GM19455 (cell line): ENCODE results near the gene SNED1.

Experiments
- ATAC-seq: cut with Tn5 transposase; IDR thresholded peaks from one replicate; pipeline ENCODE4 v1.9.1; 2021; ENCODE audit not compliant: unreplicated experiment

The SNED1 gene

DNA sequence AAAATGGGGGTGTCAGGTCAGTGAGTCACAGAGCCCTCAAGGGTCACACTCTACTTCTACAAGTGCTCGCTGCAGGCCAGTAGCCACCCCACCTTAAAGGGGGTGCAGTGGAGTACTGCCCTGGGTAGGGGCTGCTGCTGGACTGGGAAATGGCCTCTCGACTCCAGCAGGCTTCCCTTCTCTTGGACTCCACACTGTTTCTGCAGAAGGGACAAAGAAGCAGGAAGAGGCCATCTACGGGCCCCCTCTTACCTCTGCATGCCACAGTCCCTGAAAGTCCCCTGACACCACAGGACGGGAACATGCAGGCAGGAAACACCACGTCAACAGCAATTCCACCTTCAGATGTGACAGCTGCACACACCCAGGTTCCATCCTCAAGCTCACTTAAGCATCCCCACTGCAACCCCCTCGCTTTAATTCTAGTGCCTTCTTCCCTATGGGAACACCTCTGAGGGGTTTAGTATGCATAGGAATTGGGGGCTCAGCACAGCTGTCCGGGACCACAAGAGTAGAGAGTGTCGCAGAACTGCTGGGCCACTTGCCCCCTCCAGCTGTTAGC is 22.3 kb downstream of the SNED1 start:
- no peak for ATAC-seq

DNA sequence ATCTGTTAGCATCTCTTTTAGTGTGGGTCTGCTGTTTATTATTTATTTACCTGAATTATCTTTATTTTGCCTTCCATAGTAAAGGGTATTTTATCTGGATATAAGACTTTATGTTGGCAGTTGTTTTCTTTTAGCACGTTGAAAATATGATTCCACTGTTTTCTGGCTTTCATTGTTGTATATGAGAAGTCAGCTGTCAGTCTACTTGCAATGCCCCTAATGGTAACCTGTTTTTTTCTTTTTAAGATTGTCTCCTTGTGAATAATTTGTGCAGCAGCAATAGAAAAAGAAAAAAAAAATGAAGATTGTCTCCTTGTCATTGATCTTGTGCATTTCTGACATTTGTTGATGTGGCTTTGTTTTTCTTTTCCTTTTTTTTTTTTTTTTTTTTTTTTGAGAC is 27.2 kb downstream of the SNED1 start:
- no peak for ATAC-seq

DNA sequence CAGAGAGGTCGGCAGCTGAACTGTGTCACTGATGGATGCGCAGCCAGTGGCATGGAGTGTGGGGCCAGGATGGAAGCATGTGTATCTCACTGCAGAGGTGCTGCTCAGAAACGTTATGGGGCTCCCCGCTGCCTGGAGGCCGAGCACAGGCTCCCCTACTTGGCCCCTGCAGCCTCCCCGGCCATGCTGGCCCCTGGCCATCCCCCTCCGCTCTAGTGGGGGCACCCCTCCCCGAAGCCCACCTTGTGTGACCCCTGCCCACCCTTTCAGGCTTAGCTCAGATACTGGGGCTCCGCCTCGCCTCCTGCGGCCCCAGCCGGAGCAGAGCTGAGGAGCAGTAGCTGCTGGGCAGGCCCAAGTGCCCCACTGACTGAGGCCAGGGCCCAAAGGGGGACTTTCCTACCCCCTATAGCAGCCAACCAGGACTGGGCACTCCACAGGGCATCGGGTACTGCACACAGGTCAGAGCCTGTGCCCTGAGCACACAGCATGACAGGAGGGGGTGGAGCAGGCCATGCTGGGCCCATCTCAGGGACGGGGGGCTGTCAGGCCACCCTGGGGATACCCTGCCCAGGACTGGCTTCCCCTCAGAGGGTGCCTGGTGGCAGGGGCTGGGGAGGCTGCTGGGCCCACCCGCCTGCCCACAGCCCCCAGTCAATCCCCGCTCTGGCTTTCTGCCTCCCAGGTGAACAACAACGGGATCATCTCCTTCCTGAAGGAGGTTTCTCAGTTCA is 31.3 kb downstream of the SNED1 start:
- ATAC-seq: no peak

DNA sequence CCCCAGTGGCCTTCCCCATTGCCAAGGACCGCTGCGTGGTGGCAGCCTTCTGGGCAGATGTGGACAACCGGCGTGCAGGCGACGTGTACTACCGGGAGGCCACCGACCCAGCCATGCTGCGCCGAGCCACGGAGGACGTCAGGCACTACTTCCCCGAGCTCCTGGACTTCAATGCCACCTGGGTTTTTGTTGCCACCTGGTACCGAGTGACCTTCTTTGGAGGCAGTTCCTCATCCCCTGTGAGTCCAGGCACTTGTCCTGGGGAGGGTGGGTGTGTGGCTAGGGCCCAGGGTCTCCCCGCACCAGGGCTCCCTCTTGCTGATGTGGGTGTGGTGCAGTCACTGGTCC is 31.9 kb downstream of the SNED1 start:
- no peak for ATAC-seq

DNA sequence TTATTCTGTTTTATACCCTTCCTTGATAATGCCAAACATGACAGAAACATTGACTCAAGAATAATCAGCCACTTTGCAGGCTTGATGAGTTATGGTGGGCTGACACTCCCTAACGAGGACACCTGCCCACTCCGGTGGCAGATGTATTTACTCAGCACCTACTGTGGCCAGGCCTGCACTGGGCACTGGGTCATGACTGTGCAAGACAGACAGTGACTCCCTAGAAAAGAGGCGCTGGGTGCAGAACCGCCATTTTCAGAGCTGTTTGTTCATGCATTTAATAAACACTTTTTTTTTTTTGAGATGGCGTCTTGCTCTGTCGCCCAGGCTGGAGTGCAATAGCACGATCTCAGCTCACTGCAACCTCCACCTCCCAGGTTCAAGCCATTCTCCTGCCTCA is 32.5 kb downstream of the SNED1 start:
- ATAC-seq: no peak

DNA sequence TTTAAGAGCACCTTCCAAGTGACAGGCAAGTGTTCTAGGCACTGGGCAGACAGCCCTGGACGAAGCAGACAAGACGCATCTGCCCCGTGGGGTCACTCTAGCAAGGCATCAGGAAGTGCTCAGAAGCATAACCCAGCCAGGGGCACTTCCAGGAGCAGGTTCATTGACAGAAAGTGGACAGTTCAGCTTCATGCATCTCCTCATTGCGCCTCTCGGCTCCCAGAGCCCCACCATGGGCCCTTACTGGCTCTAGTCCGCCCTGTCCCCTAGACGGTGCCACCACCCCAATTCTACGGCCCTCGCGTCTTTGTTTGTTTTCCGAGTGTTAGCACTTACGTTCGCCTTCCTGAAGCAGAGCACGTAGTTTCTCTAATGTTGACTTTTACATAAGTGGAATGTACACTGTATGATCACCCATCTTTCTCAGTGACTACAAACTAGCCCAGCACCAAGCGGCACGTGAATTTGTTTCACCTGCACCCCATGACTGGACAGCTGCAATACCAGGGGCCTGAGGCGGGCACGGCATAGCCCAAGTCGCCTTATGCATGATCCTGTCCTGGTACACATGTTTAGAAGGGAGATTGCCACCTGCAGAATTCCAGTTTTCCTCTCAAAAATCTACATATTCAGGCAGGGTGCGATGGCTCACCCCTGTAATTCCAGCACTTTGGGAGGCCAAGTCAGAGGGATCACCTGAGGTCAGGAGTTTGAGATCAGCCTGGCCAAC is 33.2 kb downstream of the SNED1 start:
- no peak for ATAC-seq

DNA sequence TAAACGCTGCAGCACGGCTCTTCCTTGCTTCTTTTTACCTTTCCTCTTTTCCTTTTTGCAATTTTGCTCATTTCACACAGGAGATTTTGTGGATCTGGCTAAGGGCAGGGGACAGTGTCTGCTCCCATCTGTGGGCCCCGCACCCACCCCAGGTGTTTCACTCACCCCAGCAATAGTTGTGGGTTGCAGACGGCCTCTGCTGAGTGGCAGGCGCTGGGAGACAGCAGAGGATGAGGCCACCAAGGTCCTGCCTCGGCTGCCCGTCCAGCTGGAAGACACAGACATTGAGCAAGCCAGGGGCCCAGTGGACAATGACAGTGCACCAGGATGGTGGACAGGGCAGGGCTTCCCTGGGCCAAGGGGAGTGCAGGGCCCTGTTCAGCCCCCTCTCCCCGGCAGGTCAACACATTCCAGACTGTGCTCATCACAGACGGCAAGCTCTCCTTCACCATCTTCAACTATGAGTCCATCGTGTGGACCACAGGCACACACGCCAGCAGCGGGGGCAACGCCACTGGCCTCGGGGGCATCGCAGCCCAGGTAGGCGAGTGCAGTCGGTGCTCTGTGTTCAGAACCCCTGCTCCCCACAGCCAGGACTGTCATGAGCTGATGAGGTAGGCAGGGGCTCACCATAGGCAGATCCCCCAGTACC is 35.0 kb downstream of the SNED1 start:
- no peak for ATAC-seq

DNA sequence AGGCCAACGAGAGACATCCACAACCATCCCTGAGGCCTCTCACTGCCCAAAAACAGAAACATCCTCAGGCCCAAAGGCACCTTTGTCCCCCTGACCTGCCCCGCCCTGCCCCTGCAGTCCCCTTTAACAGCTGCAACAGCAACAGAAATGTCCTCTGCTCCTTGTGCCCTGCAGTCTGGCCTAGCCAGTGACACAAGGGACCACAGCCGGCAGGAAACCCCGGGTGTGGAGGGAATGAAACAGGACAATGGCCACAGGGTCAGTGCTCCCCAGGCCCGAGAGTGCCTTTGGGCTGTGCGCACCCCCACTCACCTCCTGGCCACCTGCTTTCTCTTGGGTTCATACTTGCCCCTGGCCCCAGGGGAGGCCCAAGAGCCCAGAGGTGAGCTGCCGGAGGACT is 35.6 kb downstream of the SNED1 start:
- ATAC-seq: no peak

DNA sequence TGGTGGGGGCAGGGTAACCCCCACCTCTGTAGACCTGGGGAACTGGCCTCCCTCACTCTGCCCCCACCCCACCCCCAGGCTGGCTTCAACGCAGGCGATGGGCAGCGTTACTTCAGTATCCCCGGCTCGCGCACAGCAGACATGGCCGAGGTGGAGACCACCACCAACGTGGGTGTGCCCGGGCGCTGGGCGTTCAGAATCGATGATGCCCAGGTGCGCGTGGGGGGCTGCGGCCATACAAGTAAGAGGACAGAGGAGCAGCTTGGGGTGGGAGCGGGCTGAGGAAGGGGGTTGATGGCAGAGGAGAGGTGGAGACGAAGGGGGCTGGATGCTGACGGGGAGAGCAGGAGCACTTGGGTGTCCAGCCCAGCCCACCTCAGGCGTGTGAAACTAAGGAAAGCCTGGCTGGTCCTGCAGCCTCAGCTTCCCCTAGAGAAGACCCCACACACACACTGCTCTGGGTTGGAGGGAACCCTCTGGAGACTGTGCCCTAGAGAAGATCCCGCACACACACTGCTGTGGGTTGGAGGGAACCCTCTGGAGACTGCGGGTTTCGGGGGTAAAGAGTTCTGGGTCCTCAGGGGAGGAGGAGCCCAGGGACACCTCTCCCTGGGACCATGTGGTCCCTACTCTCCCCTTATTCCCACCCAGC is 36.2 kb downstream of the SNED1 start:
- ATAC-seq: no peak

DNA sequence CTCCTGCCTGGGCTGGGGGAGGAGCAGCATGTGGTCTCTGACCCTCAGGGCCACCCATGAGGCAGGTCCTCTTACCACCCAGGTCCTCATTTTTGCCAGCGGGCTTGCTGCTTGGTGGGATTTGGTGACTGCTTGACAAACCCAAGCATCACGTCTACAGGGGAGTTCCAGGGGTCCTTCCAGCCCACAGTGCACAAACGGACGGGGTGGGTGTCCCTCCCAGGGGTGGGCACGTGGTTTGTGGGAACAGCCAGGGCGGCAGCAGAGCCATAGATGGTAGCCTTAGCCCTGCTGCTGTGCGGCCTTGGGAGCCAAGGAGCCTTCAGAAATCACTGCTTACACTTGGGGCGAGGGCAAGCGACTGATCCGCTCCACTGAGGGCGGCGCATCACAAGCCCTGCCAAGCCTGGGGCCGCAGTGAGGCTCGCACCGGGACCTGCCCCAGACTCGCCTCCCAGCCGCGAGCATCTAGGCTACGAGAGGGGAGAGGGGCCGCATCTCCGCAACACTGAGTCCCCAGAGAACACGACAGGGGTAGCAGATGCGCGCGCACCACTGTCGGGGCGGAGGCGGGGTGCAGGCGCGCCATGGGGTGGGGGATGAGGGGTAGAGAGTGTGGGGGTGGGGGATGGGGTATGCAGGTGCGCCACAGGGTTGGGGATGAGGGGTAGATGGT is 36.9 kb downstream of the SNED1 start:
- no peak for ATAC-seq

DNA sequence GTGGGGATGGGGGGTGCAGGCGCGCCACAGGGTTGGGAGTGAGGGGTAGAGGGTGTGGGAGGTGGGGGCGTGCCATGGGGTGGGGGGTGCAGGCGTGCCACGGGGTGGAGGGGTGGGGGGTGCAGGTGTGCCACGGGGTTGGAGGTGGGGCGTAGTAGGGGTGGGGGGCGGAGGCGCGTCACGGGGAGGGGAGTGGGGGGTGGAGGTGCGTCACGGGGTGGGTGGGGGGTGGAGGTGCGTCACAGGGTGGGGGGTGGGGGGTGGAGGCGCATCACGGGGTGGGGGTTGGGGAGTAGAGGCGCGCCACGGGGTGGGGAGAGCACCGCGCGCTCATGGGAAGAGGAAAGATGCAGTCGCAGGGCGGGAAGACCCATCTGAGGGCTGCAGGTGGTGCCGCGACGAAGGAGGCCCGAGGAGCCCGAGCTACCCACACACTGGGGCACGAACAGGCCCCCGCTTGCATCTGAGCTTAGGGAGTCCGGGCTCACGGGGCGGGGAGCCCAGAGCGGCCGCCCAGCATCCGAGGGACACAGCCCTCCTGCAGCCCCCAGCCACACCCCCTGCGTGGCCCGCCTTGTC is 37.5 kb downstream of the SNED1 start:
- peak; percentile 7 for ATAC-seq

DNA sequence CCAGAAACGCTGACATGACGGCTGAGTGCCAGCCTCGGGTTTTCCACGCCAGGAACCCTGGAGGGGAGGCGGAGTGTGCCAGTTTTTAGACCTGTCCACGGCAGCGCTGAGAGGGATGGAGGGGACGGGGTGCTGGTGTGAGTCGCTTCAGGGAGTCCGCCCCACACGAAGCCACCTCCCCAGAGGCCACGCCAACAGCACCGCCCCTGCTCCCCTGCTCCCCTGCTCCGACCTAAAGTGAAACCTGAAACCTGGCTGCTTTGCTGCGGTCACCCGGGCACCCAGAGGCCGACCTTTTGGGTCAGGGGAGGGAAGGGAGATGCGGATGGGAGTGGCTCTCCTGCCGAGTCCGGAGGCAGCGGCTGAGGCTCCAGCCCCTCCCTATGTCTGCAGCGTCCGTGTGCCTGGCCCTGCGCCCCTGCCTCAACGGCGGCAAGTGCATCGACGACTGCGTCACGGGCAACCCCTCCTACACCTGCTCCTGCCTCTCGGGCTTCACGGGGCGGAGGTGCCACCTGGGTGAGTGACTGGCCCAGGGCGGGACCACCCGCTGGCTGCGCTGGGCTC is 38.1 kb downstream of the SNED1 start:
- peak; percentile 69 for ATAC-seq

DNA sequence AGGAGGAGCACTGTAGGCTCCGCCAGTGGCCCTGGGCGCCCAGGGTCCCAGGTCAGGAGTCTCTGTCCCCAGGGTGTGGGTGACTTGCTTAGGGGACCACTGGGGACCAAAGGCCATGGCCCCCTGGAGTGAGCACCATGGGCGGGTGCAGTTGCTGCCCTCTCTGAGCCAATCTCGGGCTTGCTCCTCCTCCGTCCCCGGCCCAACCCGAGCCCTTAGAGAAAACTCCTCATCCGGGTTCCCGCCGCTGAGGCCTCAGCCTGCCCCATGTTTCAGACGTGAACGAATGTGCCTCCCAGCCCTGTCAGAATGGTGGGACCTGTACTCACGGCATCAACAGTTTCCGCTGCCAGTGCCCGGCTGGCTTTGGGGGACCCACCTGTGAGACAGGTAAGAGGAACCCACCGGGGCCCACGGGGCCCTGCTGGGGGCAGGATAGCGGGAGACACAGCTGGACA is 38.6 kb downstream of the SNED1 start:
- peak; percentile 49 for ATAC-seq

DNA sequence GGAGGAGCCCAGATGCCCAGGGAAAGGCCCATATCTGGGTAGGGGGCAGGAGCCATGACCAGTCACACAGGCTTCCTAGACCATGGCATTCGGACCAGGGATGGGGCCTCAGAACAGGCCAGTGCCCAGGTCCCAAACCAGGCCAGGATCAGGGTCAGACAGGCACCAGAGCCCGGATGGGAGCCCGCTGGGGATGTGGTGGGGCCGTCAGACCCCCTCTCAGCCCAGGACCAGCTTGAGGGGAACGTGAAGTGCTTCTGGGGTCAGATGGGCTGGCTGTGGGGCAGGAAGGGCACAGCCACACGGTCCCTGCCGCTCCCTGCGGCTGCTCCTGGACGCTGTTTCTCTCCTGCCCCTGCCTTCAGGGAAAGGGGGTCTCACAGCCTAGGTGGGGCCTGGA is 39.1 kb downstream of the SNED1 start:
- ATAC-seq: no peak

DNA sequence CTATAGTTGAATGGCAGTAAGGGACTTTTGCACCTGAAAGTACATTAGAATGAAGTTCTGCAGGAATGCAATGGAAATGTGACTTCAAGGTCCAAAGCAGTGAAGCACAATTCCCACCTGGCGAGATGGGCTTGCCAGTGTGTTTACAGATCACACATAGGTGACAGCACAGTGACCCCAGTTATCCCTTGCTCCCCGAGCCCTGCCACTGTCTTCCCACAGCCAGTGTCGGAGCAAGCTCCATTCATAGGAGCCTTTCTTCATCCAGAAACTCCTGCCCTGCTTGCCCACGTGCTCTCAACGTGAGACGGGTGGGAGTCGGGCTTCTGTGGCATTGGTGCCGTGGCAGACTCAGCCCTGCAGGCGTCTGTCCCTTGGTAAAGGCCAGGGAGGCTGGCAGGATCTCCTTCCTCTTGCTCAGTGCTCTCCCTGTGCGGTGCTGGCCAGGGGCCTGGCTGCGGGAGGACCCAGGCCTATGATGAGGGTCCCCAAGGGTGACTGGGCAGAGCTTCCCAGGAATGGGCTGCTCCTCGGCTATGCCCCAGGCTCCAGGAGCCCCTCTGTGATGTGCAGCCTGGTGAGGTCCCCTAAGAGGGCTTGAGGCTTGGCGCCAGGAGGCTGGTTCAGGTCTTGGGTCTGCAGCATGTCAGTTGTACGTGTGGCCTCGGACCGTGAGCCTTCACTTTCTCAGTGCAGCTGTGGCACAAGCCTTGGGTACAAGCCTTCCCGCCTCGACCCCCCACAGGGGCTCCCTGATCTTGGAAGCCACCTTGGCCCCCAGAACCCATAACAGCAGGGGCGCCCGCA is 40.2 kb downstream of the SNED1 start:
- ATAC-seq: no peak

DNA sequence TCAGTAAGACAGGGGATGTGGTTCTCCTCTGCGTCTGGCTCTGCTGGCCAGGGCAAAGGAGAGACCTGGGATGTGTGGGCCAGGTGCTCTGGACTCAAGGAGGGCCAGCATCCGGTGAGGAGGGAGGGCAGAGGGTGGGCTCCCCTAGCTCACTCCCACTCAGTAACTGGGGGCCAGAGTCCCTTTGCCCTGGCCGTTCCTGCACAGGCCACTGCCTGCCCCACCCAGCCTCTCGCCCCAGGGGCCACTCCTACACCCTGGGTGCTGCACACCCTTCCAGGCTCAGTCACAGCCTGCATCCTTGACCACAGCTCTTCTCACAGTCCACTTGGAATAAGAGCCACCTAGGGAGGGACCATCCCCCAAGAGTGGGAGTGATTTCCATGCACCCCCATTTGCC is 41.0 kb downstream of the SNED1 start:
- no peak for ATAC-seq

DNA sequence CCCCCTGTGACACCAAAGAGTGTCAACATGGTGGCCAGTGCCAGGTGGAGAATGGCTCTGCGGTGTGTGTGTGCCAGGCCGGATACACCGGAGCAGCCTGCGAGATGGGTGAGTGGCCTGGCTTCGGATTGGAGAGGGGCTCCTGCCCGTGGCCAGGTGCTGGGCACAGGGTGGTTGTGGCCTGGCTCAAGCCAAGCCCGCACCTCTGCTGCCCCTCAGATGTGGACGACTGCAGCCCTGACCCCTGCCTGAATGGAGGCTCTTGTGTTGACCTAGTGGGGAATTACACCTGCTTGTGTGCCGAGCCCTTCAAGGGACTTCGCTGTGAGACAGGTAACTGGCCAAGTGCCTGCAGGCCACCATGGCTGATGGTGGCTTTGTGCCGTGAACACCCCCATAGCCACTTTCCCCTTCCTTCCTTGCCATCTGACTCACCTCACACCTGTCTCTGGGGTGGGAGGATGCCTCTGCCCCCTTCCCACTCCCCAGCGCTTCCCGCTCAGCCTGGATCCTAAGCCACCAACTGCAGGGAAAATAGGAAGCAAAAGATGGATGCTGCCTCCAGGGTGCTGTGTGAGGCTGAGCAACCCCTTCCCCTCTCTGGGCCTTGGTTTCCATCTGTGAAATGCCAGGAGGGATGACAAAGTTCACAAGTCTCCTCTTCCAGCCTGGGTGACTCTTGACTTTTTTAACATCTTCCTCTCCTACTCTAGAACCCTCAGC is 41.8 kb downstream of the SNED1 start:
- no peak for ATAC-seq

DNA sequence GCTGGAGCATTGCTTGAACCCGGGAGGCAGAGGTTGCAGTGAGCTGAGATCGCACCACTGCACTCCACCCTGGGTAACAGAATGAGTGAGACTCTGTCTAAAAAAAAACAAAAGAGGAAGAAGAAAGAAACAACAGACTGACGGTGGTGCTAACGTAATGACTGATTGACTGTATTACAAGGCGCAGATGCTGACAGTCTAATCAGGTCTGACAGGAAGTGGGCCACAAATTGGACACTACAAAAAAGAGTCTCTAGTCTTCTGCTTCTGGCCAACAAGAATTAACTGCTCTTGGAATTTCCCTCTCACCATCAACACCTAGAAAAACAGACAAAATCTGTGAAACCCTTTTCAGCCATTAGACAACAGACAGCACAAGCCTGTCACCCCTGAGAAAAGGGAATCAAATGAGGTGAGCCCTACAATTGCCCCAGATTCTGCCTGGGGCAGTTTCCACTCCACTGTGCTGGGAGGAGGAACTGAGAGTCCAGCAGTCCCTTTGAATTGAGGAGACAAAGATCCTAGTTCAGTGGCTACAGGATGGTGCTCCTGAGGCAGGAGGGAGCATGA is 43.3 kb downstream of the SNED1 start:
- ATAC-seq: peak; percentile 52
